HG02943 (cell line): ENCODE measurements around the gene ARL2.

Experiments used
- ATAC-seq: cut with Tn5 transposase; IDR thresholded peaks from one replicate; pipeline ENCODE4 v1.9.1; 2021; ENCODE audit warnings: mild to moderate bottlenecking, low read depth, moderate library complexity; ENCODE audit not compliant: unreplicated experiment

ARL2 gene

GRCh38 chr11:65069217-65069616 lies 55.3 kb downstream of the ARL2 start:
- no peak for ATAC-seq
